ENCODE results near the gene C12orf43.

C12orf43 gene

GRCh38 chr12:120982659-120983058 lies 33.6 kb downstream of the C12orf43 start:
- Histone ChIP-seq H2AK5ac (ENCODE audit: low read length) (no peak overlapping the region), H3K4me3 (ENCODE audit: low read depth, low read length) (no peak overlapping the region), H3K79me2 (ENCODE audit: control insufficient read depth, insufficient read depth, low read length, poor library complexity) (no peaks in the 10 kb centered on the region), H2AFZ (ENCODE audit: insufficient read depth, low read length, poor library complexity) (no peak overlapping the region), H4K12ac (ENCODE audit: low read depth, low read length) (no peak overlapping the region), H3K14ac (ENCODE audit: low read length) (no peak overlapping the region), H3K4ac (ENCODE audit: low read depth, low read length) (no peak overlapping the region), H2BK120ac (ENCODE audit: insufficient read depth, low read length, poor library complexity) (no peak overlapping the region), H3K79me1 (ENCODE audit: low read length) (no peaks in the 10 kb centered on the region), H3K9ac (ENCODE audit: low read length) (no peak overlapping the region), H3K23ac (ENCODE audit: low read length) (no peak overlapping the region), H4K91ac (ENCODE audit: low read depth, low read length) (no peak overlapping the region), H3K27ac (ENCODE audit: low read depth, low read length) (no peak overlapping the region), H3K9me3 (ENCODE audit: insufficient read depth, low read depth, low read length) (peaks cover 2% of the 10 kb centered on the region), H3K18ac (ENCODE audit: low read length) (no peak overlapping the region), H3K36me3 (ENCODE audit: control insufficient read depth in 1 of 2, insufficient read depth in 2 of 2, low read length in 2 of 2) (no peaks in the 10 kb centered on the region), H3K4me2 (ENCODE audit: low read length) (no peak overlapping the region), H3K27me3 (ENCODE audit: insufficient read depth, low read length) (no peaks in the 10 kb centered on the region), H2BK12ac (ENCODE audit: low read length) (no peak overlapping the region), H4K8ac (ENCODE audit: low read depth, low read length) (no peak overlapping the region), H3K4me1 (ENCODE audit: control insufficient read depth in 1 of 2, insufficient read depth in 2 of 2, low read length in 2 of 2) (no peaks in the 10 kb centered on the region), H2BK5ac (ENCODE audit: low read depth, low read length, poor library complexity) (no peak overlapping the region)
- WGBS (ENCODE audit: extremely low coverage, insufficient coverage, insufficient read length): no CpG with 5 or more reads among the region's 7 CpGs
- no peak for DNase-seq

GRCh38 chr12:120981407-120981941 lies 34.8 kb downstream of the C12orf43 start:
- no peak overlapping the region for H3K4me2 ChIP-seq (ENCODE audit: low read length)
- H2AFZ ChIP-seq (ENCODE audit: insufficient read depth, low read length, poor library complexity): no peak overlapping the region
- no peak overlapping the region for H2AK5ac ChIP-seq (ENCODE audit: low read length)
- no peak overlapping the region for H2BK5ac ChIP-seq (ENCODE audit: low read depth, low read length, poor library complexity)
- no peak overlapping the region for H3K14ac ChIP-seq (ENCODE audit: low read length)
- DNase-seq: no peak
- H3K27ac ChIP-seq (ENCODE audit: low read depth, low read length): no peak overlapping the region
- H3K18ac ChIP-seq (ENCODE audit: low read length): no peak overlapping the region
- WGBS (ENCODE audit: extremely low coverage, insufficient coverage, insufficient read length): no CpG with 5 or more reads among the region's 6 CpGs
- H3K79me1 ChIP-seq (ENCODE audit: low read length): no peaks in the 10 kb centered on the region
- H3K4me3 ChIP-seq (ENCODE audit: low read depth, low read length): no peak overlapping the region
- no peak overlapping the region for H4K12ac ChIP-seq (ENCODE audit: low read depth, low read length)
- H3K23ac ChIP-seq (ENCODE audit: low read length): no peak overlapping the region
- H3K79me2 ChIP-seq (ENCODE audit: control insufficient read depth, insufficient read depth, low read length, poor library complexity): no peaks in the 10 kb centered on the region
- no peak overlapping the region for H3K4ac ChIP-seq (ENCODE audit: low read depth, low read length)
- no peaks in the 10 kb centered on the region for H3K36me3 ChIP-seq (ENCODE audit: control insufficient read depth in 1 of 2, insufficient read depth in 2 of 2, low read length in 2 of 2)
- no peak overlapping the region for H3K9ac ChIP-seq (ENCODE audit: low read length)
- no peak overlapping the region for H4K8ac ChIP-seq (ENCODE audit: low read depth, low read length)
- no peak overlapping the region for H2BK120ac ChIP-seq (ENCODE audit: insufficient read depth, low read length, poor library complexity)
- no peak overlapping the region for H2BK12ac ChIP-seq (ENCODE audit: low read length)
- H4K91ac ChIP-seq (ENCODE audit: low read depth, low read length): no peak overlapping the region
- H3K9me3 ChIP-seq (ENCODE audit: insufficient read depth, low read depth, low read length): peaks cover 4% of the 10 kb centered on the region
- no peaks in the 10 kb centered on the region for H3K27me3 ChIP-seq (ENCODE audit: insufficient read depth, low read length)
- H3K4me1 ChIP-seq (ENCODE audit: control insufficient read depth in 1 of 2, insufficient read depth in 2 of 2, low read length in 2 of 2): no peaks in the 10 kb centered on the region

GRCh38 chr12:120980800-120981368 lies 35.4 kb downstream of the C12orf43 start:
- peaks cover 4% of the 10 kb centered on the region for H3K9me3 ChIP-seq (ENCODE audit: insufficient read depth, low read depth, low read length)
- no peaks in the 10 kb centered on the region for H3K4me1 ChIP-seq (ENCODE audit: control insufficient read depth in 1 of 2, insufficient read depth in 2 of 2, low read length in 2 of 2)
- no peaks in the 10 kb centered on the region for H3K79me1 ChIP-seq (ENCODE audit: low read length)
- H3K4me3 ChIP-seq (ENCODE audit: low read depth, low read length): no peak overlapping the region
- H3K27ac ChIP-seq (ENCODE audit: low read depth, low read length): no peak overlapping the region
- no peak overlapping the region for H3K14ac ChIP-seq (ENCODE audit: low read length)
- no peak overlapping the region for H3K23ac ChIP-seq (ENCODE audit: low read length)
- no peak overlapping the region for H4K8ac ChIP-seq (ENCODE audit: low read depth, low read length)
- no peaks in the 10 kb centered on the region for H3K27me3 ChIP-seq (ENCODE audit: insufficient read depth, low read length)
- H3K36me3 ChIP-seq (ENCODE audit: control insufficient read depth in 1 of 2, insufficient read depth in 2 of 2, low read length in 2 of 2): no peaks in the 10 kb centered on the region
- H4K91ac ChIP-seq (ENCODE audit: low read depth, low read length): no peak overlapping the region
- H2AK5ac ChIP-seq (ENCODE audit: low read length): no peak overlapping the region
- H2BK120ac ChIP-seq (ENCODE audit: insufficient read depth, low read length, poor library complexity): no peak overlapping the region
- H3K4ac ChIP-seq (ENCODE audit: low read depth, low read length): no peak overlapping the region
- H3K4me2 ChIP-seq (ENCODE audit: low read length): no peak overlapping the region
- no peak overlapping the region for H3K18ac ChIP-seq (ENCODE audit: low read length)
- DNase-seq: no peak
- H3K9ac ChIP-seq (ENCODE audit: low read length): no peak overlapping the region
- H2BK5ac ChIP-seq (ENCODE audit: low read depth, low read length, poor library complexity): no peak overlapping the region
- no peak overlapping the region for H2AFZ ChIP-seq (ENCODE audit: insufficient read depth, low read length, poor library complexity)
- WGBS (ENCODE audit: extremely low coverage, insufficient coverage, insufficient read length): no CpG with 5 or more reads among the region's 13 CpGs
- H3K79me2 ChIP-seq (ENCODE audit: control insufficient read depth, insufficient read depth, low read length, poor library complexity): no peaks in the 10 kb centered on the region
- H4K12ac ChIP-seq (ENCODE audit: low read depth, low read length): no peak overlapping the region
- H2BK12ac ChIP-seq (ENCODE audit: low read length): no peak overlapping the region

GRCh38 chr12:120979862-120980696 lies 36.2 kb downstream of the C12orf43 start:
- Histone ChIP-seq H3K9me3 (ENCODE audit: insufficient read depth, low read depth, low read length) (peaks cover 4% of the 10 kb centered on the region), H2AK5ac (ENCODE audit: low read length) (no peak overlapping the region), H3K36me3 (ENCODE audit: control insufficient read depth in 1 of 2, insufficient read depth in 2 of 2, low read length in 2 of 2) (no peaks in the 10 kb centered on the region), H3K9ac (ENCODE audit: low read length) (no peak overlapping the region), H3K18ac (ENCODE audit: low read length) (no peak overlapping the region), H3K27ac (ENCODE audit: low read depth, low read length) (no peak overlapping the region), H2BK5ac (ENCODE audit: low read depth, low read length, poor library complexity) (no peak overlapping the region), H3K4me3 (ENCODE audit: low read depth, low read length) (no peak overlapping the region), H3K79me2 (ENCODE audit: control insufficient read depth, insufficient read depth, low read length, poor library complexity) (no peaks in the 10 kb centered on the region), H2AFZ (ENCODE audit: insufficient read depth, low read length, poor library complexity) (no peak overlapping the region), H3K4me1 (ENCODE audit: control insufficient read depth in 1 of 2, insufficient read depth in 2 of 2, low read length in 2 of 2) (no peaks in the 10 kb centered on the region), H4K8ac (ENCODE audit: low read depth, low read length) (no peak overlapping the region), H3K27me3 (ENCODE audit: insufficient read depth, low read length) (no peaks in the 10 kb centered on the region), H3K14ac (ENCODE audit: low read length) (no peak overlapping the region), H3K4ac (ENCODE audit: low read depth, low read length) (no peak overlapping the region), H3K4me2 (ENCODE audit: low read length) (no peak overlapping the region), H4K12ac (ENCODE audit: low read depth, low read length) (no peak overlapping the region), H2BK120ac (ENCODE audit: insufficient read depth, low read length, poor library complexity) (no peak overlapping the region), H2BK12ac (ENCODE audit: low read length) (no peak overlapping the region), H3K23ac (ENCODE audit: low read length) (no peak overlapping the region), H3K79me1 (ENCODE audit: low read length) (no peaks in the 10 kb centered on the region), H4K91ac (ENCODE audit: low read depth, low read length) (no peak overlapping the region)
- DNase-seq: no peak
- WGBS (ENCODE audit: extremely low coverage, insufficient coverage, insufficient read length): no CpG with 5 or more reads among the region's 11 CpGs

All from trophoblast cell (in vitro differentiated cells and primary cell).